PC-3 (cell line): Measurements from ENCODE around the gene GNG14. TPM values are rescaled to one million over a fixed set of nuclear protein-coding genes. Genes with fewer than 3 reads are reported as not detected.
A peak's percentile ranks its signal among the peaks of the same experiment; 100 is the strongest.

ENCODE experiments used
- ATAC-seq: fragments of 200-7000 bp; cut with Tn5 transposase; 2 replicates; pipeline ENCODE4 v1.9.1; 2020; ENCODE audit warnings: mild to moderate bottlenecking, moderate library complexity
- BruUV-seq: library from RNA; stranded (reverse); fragments of 400-500 nt; replicated peaks from 2 replicates; lab custom pipeline; 2021; lab: Mats Ljungman, UMichigan
- CTCF ChIA-PET: fragments of 300-600 bp; sonication (Branson Sonifier 250); formaldehyde crosslinking; loops from one replicate; lab custom pipeline; 2022; ENCODE audit warnings: antibody characterized with exemption; lab: Charles Lee
- POLR2A ChIA-PET: fragments of 300-600 bp; sonication (Branson Sonifier 250); formaldehyde crosslinking; loops from one replicate; lab custom pipeline; 2022; ENCODE audit warnings: antibody characterized with exemption; ENCODE audit not compliant: unreplicated experiment; lab: Charles Lee
- DNase-seq: peaks from one replicate; pipeline ENCODE4 v3.0.0-alpha.2; 2015
- H2AFZ ChIP-seq: fragments of 300-600 bp; sonication (generic); 2 replicates; pipeline ENCODE4 v1.6.0; 2016; ENCODE audit warnings: antibody characterized with exemption, low read length
- H3F3A ChIP-seq: fragments of 300-600 bp; sonication (generic); one replicate; pipeline ENCODE4 v1.6.0; 2017; ENCODE audit warnings: antibody characterized with exemption, low read length, control low read depth, mild to moderate bottlenecking; ENCODE audit not compliant: unreplicated experiment
- H3K27ac ChIP-seq: fragments of 300-600 bp; sonication (generic); 2 replicates; pipeline ENCODE4 v1.5.1; 2016; ENCODE audit warnings: mild to moderate bottlenecking, low read length
- H3K27me3 ChIP-seq: fragments of 300-600 bp; sonication (generic); 2 replicates; pipeline ENCODE4 v1.6.1; 2016; ENCODE audit warnings: low read length, mixed read lengths
- H3K36me3 ChIP-seq: fragments of 300-600 bp; sonication (generic); 2 replicates; pipeline ENCODE4 v1.6.1; 2016; ENCODE audit warnings: low read depth, mixed run types, low read length, mixed read lengths
- H3K4me1 ChIP-seq: fragments of 300-600 bp; sonication (generic); 2 replicates; pipeline ENCODE4 v1.5.1; 2016; ENCODE audit warnings: low read length; ENCODE audit not compliant: insufficient read depth
- H3K4me2 ChIP-seq: fragments of 300-600 bp; sonication (generic); 2 replicates; pipeline ENCODE4 v1.6.0; 2016; ENCODE audit warnings: low read length
- H3K4me3 ChIP-seq: fragments of 300-600 bp; sonication (generic); 2 replicates; pipeline ENCODE4 v1.5.1; 2016; ENCODE audit warnings: mild to moderate bottlenecking, low read length, mixed read lengths
- H3K79me2 ChIP-seq: fragments of 300-600 bp; sonication (generic); 2 replicates; pipeline ENCODE4 v1.6.1; 2017; ENCODE audit warnings: low read length, mixed read lengths
- H3K9ac ChIP-seq: fragments of 300-600 bp; sonication (generic); 2 replicates; pipeline ENCODE4 v1.6.0; 2016; ENCODE audit warnings: mild to moderate bottlenecking, low read length
- H3K9me2 ChIP-seq: fragments of 300-600 bp; sonication (generic); replicated peaks from 2 replicates; pipeline ENCODE4 v1.6.1; 2016; ENCODE audit warnings: mixed run types, low read length, mixed read lengths
- H3K9me3 ChIP-seq: fragments of 300-600 bp; sonication (generic); 2 replicates; pipeline ENCODE4 v1.6.1; 2016; ENCODE audit warnings: low read length, mixed read lengths
- H4K20me1 ChIP-seq: fragments of 300-600 bp; sonication (generic); 2 replicates; pipeline ENCODE4 v1.6.1; 2016; ENCODE audit warnings: low read length, mixed read lengths
- CTCF ChIP-seq: fragments of 300-600 bp; sonication (generic); conservative IDR thresholded peaks from 2 replicates; pipeline ENCODE4 v1.5.1; 2017; ENCODE audit warnings: antibody characterized with exemption, low read depth, mild to moderate bottlenecking, low read length
- EZH2 ChIP-seq: fragments of 300-600 bp; sonication (generic); IDR thresholded peaks from one replicate; pipeline ENCODE4 v1.6.1; 2017; ENCODE audit warnings: antibody characterized with exemption, mild to moderate bottlenecking, low read length; ENCODE audit not compliant: unreplicated experiment
- EZH2phosphoT487 ChIP-seq: fragments of 300-600 bp; sonication (generic); IDR thresholded peaks from 2 replicates; pipeline ENCODE4 v1.6.1; 2018; ENCODE audit warnings: mild to moderate bottlenecking, antibody characterized with exemption, low read length, borderline replicate concordance
- intact Hi-C: fragments of 100-400 bp; cut with micrococcal nuclease; formaldehyde crosslinking; loops from 2 replicates; pipeline ENCODE4 v1.9.0; 2023
- total RNA-seq: library from RNA; depleted of rRNA; stranded (reverse); fragments of >200 nt; gene quantifications from 2 replicates; pipeline ENCODE4 v1.2.3, GENCODE V29; 2014

Gene GNG14
- total RNA-seq, 1 experiment from 2014 or later = not detected

GRCh38 chr19:12665281-12665573, 22.6 kb upstream of the GNG14 start:
- Histone ChIP-seq H3K9ac (no peak overlapping the region), H3K4me3 (no peak overlapping the region)

GRCh38 chr19:12665671-12666264, 22.0 kb upstream of the GNG14 start:
- CTCF ChIA-PET = no interaction called here
- intact Hi-C loops = loop anchor here (2.0 kb wide), 1 partner anchor 55 kb away; the partner anchor contains the start of genes ZNF490 and ZNF791
- Histone ChIP-seq H3K9ac (peak overlapping the region; percentile 80), H3K27me3 (no peaks in the 10 kb centered on the region), H3K36me3 (peaks cover 18% of the 10 kb centered on the region), H4K20me1 (no peaks in the 10 kb centered on the region), H3K4me2 (peak overlapping the region; percentile 93), H3K4me3 (peak overlapping the region; percentile 88), H2AFZ (peak overlapping the region; percentile 90), H3K9me2 (no peaks in the 10 kb centered on the region), H3K9me3 (no peaks in the 10 kb centered on the region), H3K27ac (no peak overlapping the region), H3F3A (no peaks in the 10 kb centered on the region), H3K79me2 (peaks cover 50% of the 10 kb centered on the region), H3K4me1 (peaks cover 31% of the 10 kb centered on the region)
- no TSS peak for BruUV-seq
- POLR2A ChIA-PET = interaction anchor here (0.6 kb wide), 2 partner anchors 214 to 382 kb away, joined by 3 to 4 read pairs; no protein-coding TSS in a partner anchor
- ATAC-seq = peak; percentile 12
- no peak for TF ChIP-seq EZH2
- TF ChIP-seq CTCF = no peak
- no peak for TF ChIP-seq EZH2phosphoT487
- no peak for DNase-seq

More at GRCh38 chr19:12665281-12665573, 22.6 kb upstream of the GNG14 start:
- BruUV-seq = no TSS peak
- intact Hi-C loops = no loop called here
- no peaks in the 10 kb centered on the region for H3K9me3 ChIP-seq
- no peaks in the 10 kb centered on the region for H3K27me3 ChIP-seq
- ChIA-PET CTCF (no interaction called here), POLR2A (interaction anchor here (0.6 kb wide), 1 partner anchor 213 kb away, joined by 3 read pairs; no protein-coding TSS in a partner anchor)
- DNase-seq = no peak
- no peak for ATAC-seq
- H3K27ac ChIP-seq = no peak overlapping the region
- H3K9me2 ChIP-seq = no peaks in the 10 kb centered on the region
- H3K4me2 ChIP-seq = peak overlapping the region; percentile 93; the same call in 1 of the 2 replicates
- no peak for TF ChIP-seq EZH2phosphoT487
- TF ChIP-seq CTCF = no peak
- no peak for TF ChIP-seq EZH2
- peaks cover 44% of the 10 kb centered on the region for H3K79me2 ChIP-seq
- H4K20me1 ChIP-seq = no peaks in the 10 kb centered on the region
- peaks cover 25% of the 10 kb centered on the region for H3K4me1 ChIP-seq
- peaks cover 18% of the 10 kb centered on the region for H3K36me3 ChIP-seq
- no peaks in the 10 kb centered on the region for H3F3A ChIP-seq
- H2AFZ ChIP-seq = no peak overlapping the region
